ENCODE results near the gene THBS2. TPM values are rescaled to one million over a fixed set of nuclear protein-coding genes. Genes with fewer than 3 reads are reported as not detected.

The THBS2 gene
- total and polyA plus RNA-seq, 2 of the 4 experiments (the other 2 are of a cell fraction), result 97.3 to 113 TPM

- H3K14ac ChIP-seq (replicated peaks; ENCODE audit: low read depth, low read length), result no peak overlapping the region
- H3K4me2 ChIP-seq (ENCODE audit: low read depth, low read length), result no peak overlapping the region
- H3K27ac ChIP-seq (ENCODE audit: insufficient read depth, low read length), result no peak overlapping the region
- peaks cover 59% of the 10 kb centered on the region for H3K36me3 ChIP-seq (ENCODE audit: control insufficient read depth, insufficient read depth, low read length)
- H2BK5ac ChIP-seq (ENCODE audit: low read depth, low read length, poor library complexity, severe bottlenecking), result no peak overlapping the region
- H2AK5ac ChIP-seq (ENCODE audit: low read depth, low read length), result no peak overlapping the region
- ATAC-seq (ENCODE audit: low read depth), result no peak
- H3K9ac ChIP-seq (ENCODE audit: low read depth, low read length), result no peak overlapping the region
- H3K56ac ChIP-seq (ENCODE audit: extremely low read depth, insufficient read depth, low read length), result no peak overlapping the region
- H3K9me1 ChIP-seq (ENCODE audit: insufficient read depth, low read length), result 0 out of 2 replicates have a peak, but pooled peaks cover 12% of the 10 kb centered on the region
- no peak overlapping the region for H4K91ac ChIP-seq (ENCODE audit: insufficient read depth, low read depth, low read length)
- no TSS peak for BruUV-seq (replicated peaks)
- H2AK9ac ChIP-seq (replicated peaks; ENCODE audit: low read depth, low read length, poor library complexity), result peak overlapping the region; percentile 34
- intact Hi-C loops (cut with micrococcal nuclease), result no loop called here
- no peak overlapping the region for H4K8ac ChIP-seq (ENCODE audit: low read depth in 2 of 2, low read length in 2 of 2)
- dilution Hi-C loops (cut with HindIII; ENCODE audit: low sequenced_read_pairs, unreplicated experiment), result no loop called here
- H3K9me3 ChIP-seq (ENCODE audit: control insufficient read depth, insufficient read depth, low read length), result no peaks in the 10 kb centered on the region
- in situ Hi-C loops (cut with MboI; ENCODE audit: low sequenced_read_pairs), result no loop called here
- H3K27me3 ChIP-seq (ENCODE audit: control insufficient read depth, insufficient read depth, low read length), result no peaks in the 10 kb centered on the region
- no peak overlapping the region for H3K18ac ChIP-seq (ENCODE audit: low read depth, low read length)
- no peaks in the 10 kb centered on the region for H3K4me1 ChIP-seq (ENCODE audit: control insufficient read depth, insufficient read depth, low read length)
- no peak overlapping the region for H3K4me3 ChIP-seq (ENCODE audit: insufficient read depth, low read depth, low read length)
- no peak overlapping the region for H3K4ac ChIP-seq (ENCODE audit: low read depth, low read length)
- 97% methylated on average over 29 of the region's 55 CpGs; no CpG with 5 or more reads in 1 of the 2 experiments for WGBS, 2 experiments (ENCODE audit: extremely low coverage in 2 of 2, insufficient read length in 1 of 2)
- ChIA-PET CTCF (interaction anchor here (0.6 kb wide), 1 partner anchor 65 kb away, joined by 3 read pairs; no protein-coding TSS in a partner anchor), POLR2A (ENCODE audit: unreplicated experiment) (no interaction called here)
- H4K5ac ChIP-seq (ENCODE audit: low read depth, low read length), result no peak overlapping the region
- no peak overlapping the region for H2BK120ac ChIP-seq (ENCODE audit: low read depth, low read length)
- TF ChIP-seq CEBPB (IDR thresholded peaks at IDR 0.05; ENCODE audit: low read depth, low read length) (no peak), ELK1 (IDR thresholded peaks at IDR 0.05; ENCODE audit: borderline replicate concordance, low read depth, low read length) (no peak), MAFK (IDR thresholded peaks at IDR 0.05; ENCODE audit: low read depth, low read length) (no peak), NFE2L2 (IDR thresholded peaks at IDR 0.05; ENCODE audit: low read depth, low read length) (no peak), POLR2A (IDR thresholded peaks at IDR 0.05; ENCODE audit: low read depth, low read length) (no peak), CTCF (conservative IDR thresholded peaks at IDR 0.05; ENCODE audit: low read depth, low read length) (no peak), MAZ (IDR thresholded peaks at IDR 0.05; ENCODE audit: borderline replicate concordance, low read depth, low read length) (no peak), FOS (IDR thresholded peaks at IDR 0.05; ENCODE audit: low read depth, low read length) (no peak), SMC3 (IDR thresholded peaks at IDR 0.05; ENCODE audit: low read depth, low read length) (no peak), USF2 (IDR thresholded peaks at IDR 0.05; ENCODE audit: low read depth, low read length) (no peak), BHLHE40 (IDR thresholded peaks at IDR 0.05; ENCODE audit: low read depth, low read length) (no peak), MXI1 (IDR thresholded peaks at IDR 0.05; ENCODE audit: borderline replicate concordance, low read depth, low read length) (no peak)
- H4K20me1 ChIP-seq (ENCODE audit: insufficient read depth, low read length), result no peaks in the 10 kb centered on the region; the same call in 1 of the 2 replicates
- H2BK15ac ChIP-seq (ENCODE audit: low read depth, low read length), result no peak overlapping the region
- no peaks in the 10 kb centered on the region for H3K79me1 ChIP-seq (ENCODE audit: low read depth in 1 of 2, low read length in 2 of 2)
- no peak overlapping the region for H2BK20ac ChIP-seq (ENCODE audit: low read depth, low read length)
- H2AFZ ChIP-seq (replicated peaks; ENCODE audit: low read length, poor library complexity), result no peak overlapping the region
- DNase-seq, result no peak
- no peak overlapping the region for H3K23ac ChIP-seq (ENCODE audit: low read depth, low read length)
Observed at GRCh38 chr6:169231790-169232506, 21.7 kb downstream of the THBS2 start.
